ENCODE results near the gene PRKN. TPM values are rescaled to one million over a fixed set of nuclear protein-coding genes. Genes with fewer than 3 reads are reported as not detected.

The PRKN gene
- total RNA-seq, 4 donors from 2014 or later = 5.5 to 17.9 (median 6.8) TPM

DNA sequence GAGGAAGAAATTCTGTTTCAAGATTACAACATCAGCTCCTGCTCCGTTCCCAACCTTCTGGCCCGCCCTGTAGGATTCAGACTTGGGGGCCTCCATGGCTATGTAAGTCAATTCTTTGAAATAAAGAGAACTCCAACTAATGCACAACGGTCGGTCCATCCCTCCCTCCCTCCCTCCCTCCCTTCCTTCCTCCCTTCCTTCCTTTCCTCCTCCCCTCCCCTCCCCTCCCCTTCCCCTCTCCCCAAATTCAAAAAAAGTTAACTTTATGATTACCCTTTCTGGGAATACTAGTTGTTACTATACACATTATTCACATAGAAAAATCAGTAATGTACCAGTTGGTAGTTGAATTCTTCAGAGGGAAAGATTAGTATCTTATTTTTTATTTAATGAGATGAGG is 1274.0 kb downstream of the PRKN start:
- TF ChIP-seq POLR2A (IDR thresholded peaks at IDR 0.05) = no peak
- TF ChIP-seq, protein P1, sequence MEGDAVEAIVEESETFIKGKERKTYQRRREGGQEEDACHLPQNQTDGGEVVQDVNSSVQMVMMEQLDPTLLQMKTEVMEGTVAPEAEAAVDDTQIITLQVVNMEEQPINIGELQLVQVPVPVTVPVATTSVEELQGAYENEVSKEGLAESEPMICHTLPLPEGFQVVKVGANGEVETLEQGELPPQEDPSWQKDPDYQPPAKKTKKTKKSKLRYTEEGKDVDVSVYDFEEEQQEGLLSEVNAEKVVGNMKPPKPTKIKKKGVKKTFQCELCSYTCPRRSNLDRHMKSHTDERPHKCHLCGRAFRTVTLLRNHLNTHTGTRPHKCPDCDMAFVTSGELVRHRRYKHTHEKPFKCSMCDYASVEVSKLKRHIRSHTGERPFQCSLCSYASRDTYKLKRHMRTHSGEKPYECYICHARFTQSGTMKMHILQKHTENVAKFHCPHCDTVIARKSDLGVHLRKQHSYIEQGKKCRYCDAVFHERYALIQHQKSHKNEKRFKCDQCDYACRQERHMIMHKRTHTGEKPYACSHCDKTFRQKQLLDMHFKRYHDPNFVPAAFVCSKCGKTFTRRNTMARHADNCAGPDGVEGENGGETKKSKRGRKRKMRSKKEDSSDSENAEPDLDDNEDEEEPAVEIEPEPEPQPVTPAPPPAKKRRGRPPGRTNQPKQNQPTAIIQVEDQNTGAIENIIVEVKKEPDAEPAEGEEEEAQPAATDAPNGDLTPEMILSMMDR (IDR thresholded peaks at IDR 0.05) = no peak
- no peak for TF ChIP-seq EP300 (IDR thresholded peaks at IDR 0.05)
- Histone ChIP-seq H3K4me1 (no peaks in the 10 kb centered on the region), H3K27ac (no peak overlapping the region), H3K36me3 (no peaks in the 10 kb centered on the region), H3K9me3 (no peaks in the 10 kb centered on the region), H3K4me3 (no peak overlapping the region), H3K27me3 (no peaks in the 10 kb centered on the region)
- no peak for DNase-seq (ENCODE audit: low spot score in 2 of 2)
- 78 to 79% methylated on average over 4 of the region's 4 CpGs for WGBS, 2 donors

DNA sequence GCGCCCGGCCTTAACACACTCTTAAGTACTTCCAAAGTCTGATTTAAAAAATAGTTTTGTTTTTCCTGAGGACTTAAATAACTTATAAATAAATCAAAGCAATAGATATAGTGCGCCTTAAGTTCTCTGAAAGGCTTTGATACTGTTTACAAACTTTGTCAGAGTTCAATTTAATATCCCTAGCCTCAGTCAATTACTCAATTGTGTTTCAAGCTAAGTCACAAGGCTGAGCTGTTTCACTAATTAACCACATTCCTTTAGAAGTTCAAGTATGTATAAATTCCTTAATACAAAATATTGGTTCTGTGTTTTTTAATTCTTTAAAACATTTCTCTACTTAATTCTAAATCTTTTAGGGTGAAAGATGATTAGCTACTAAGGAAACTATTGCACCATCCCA is 1275.3 kb downstream of the PRKN start:
- no peaks in the 10 kb centered on the region for H3K9me3 ChIP-seq
- H3K36me3 ChIP-seq = no peaks in the 10 kb centered on the region
- H3K4me1 ChIP-seq = no peaks in the 10 kb centered on the region
- WGBS, 2 donors = 88 to 90% methylated on average over 3 of the region's 3 CpGs
- DNase-seq (ENCODE audit: low spot score in 2 of 2) = no peak
- H3K4me3 ChIP-seq = no peak overlapping the region
- no peak overlapping the region for H3K27ac ChIP-seq
- TF ChIP-seq POLR2A (IDR thresholded peaks at IDR 0.05) (no peak), EP300 (IDR thresholded peaks at IDR 0.05) (no peak)
- TF ChIP-seq, protein P1 (IDR thresholded peaks at IDR 0.05) = no peak
- H3K27me3 ChIP-seq = no peaks in the 10 kb centered on the region

DNA sequence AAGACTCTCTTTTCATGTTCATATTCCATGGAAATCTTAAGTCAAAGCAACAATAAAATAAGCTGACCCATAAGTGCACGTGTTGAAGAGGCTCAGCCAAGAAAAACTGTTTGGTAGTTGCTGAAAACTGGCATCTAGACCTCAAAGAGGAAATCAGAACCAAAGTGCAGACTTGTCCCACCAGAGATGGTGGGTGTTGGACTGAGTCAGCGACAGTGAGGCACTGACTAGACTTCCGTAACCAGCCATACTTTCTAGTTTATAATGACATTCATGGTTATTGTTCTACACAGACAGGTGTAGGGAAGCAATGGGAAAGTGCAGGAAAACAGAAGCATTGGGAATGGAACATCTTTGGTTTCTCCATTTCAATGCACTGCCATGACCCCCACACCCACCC is 1278.0 kb downstream of the PRKN start:
- H3K4me3 ChIP-seq = no peak overlapping the region
- no peak for DNase-seq (ENCODE audit: low spot score in 2 of 2)
- peaks cover 0 to 11% (median 0%) of the 10 kb centered on the region in 4 donors for H3K4me1 ChIP-seq
- H3K36me3 ChIP-seq = no peaks in the 10 kb centered on the region
- 63 to 65% methylated on average over 3 of the region's 3 CpGs for WGBS, 2 donors
- TF ChIP-seq, protein P1 (IDR thresholded peaks at IDR 0.05) = no peak
- no peak for TF ChIP-seq EP300 (IDR thresholded peaks at IDR 0.05)
- no peaks in the 10 kb centered on the region for H3K9me3 ChIP-seq
- H3K27ac ChIP-seq = no peak overlapping the region
- H3K27me3 ChIP-seq = no peaks in the 10 kb centered on the region

DNA sequence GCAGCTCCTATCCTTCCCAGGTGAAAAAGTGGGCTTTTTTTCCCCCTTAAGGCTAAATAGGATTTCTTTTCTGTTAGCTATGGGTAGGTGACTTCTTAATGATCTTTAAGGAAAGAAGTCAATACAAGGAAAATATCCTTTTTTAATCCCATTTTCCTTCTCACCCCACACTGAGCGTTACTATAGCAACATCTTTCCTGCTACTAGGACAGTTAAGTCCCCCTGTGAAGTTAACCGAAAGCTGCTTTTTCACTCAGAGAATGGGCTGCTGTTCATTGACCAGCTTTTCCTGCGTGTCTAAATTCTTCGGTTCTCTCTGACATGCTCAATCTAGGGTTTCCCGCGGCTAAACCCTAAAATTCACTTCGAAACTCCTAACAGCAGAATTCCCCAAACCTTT is 1280.6 kb downstream of the PRKN start:
- DNase-seq (ENCODE audit: low spot score in 2 of 2) = no peak

DNA sequence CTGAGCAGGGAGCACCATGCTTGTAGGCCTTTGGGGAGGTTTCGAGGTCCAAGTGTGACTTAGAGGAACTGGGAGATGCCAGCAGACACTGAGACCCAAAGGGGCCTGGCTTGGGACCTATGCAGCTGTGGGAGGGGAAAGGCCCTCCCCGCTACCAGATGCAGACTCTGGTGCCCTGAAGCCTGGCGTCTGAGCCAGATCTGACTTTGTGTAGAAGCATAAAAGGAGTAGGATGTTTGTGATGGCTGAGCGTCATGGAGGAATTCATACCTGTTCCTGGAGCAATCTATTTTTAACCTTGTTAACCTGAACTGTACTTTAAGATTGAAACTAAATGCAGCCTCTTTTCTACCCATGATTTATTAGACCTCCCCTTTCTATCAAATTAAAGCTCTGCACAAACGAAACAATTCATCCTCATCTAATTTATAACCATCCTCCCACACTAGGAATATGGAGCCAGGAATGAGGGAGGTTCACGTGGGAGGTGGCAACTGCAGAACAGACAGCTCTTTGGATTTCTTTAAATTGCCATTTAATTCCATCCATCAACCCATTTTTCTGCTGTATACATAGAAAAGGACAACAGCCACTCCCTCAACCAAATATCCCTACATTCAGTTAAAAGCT is 1281.2 kb downstream of the PRKN start:
- WGBS, 2 donors = 63 to 72% methylated on average over 6 of the region's 6 CpGs
- no peak overlapping the region for H3K4me3 ChIP-seq

More for the DNA sequence above, 1280.6 kb downstream of the PRKN start:
- no peak for TF ChIP-seq EP300 (IDR thresholded peaks at IDR 0.05)
- TF ChIP-seq, protein P1 (IDR thresholded peaks at IDR 0.05) = no peak
- TF ChIP-seq POLR2A (IDR thresholded peaks at IDR 0.05) = no peak
- H3K36me3 ChIP-seq = no peaks in the 10 kb centered on the region
- 90% methylated on average over 7 of the region's 7 CpGs for WGBS, 2 donors
- no peaks in the 10 kb centered on the region for H3K9me3 ChIP-seq
- H3K27ac ChIP-seq = no peak overlapping the region
- no peaks in the 10 kb centered on the region for H3K27me3 ChIP-seq
- no peak overlapping the region for H3K4me3 ChIP-seq
- H3K4me1 ChIP-seq = peaks cover 0 to 18% (median 0%) of the 10 kb centered on the region in 4 donors

More for the DNA sequence above, 1281.2 kb downstream of the PRKN start:
- DNase-seq (ENCODE audit: low spot score in 2 of 2) = no peak
- Histone ChIP-seq H3K9me3 (no peaks in the 10 kb centered on the region), H3K27ac (peak overlapping the region in 2 of 4 donors; percentile 16 to 57), H3K36me3 (no peaks in the 10 kb centered on the region), H3K27me3 (no peaks in the 10 kb centered on the region), H3K4me1 (peaks cover 0 to 18% (median 0%) of the 10 kb centered on the region in 4 donors)
- TF ChIP-seq, protein P1 (IDR thresholded peaks at IDR 0.05) = no peak
- TF ChIP-seq EP300 (IDR thresholded peaks at IDR 0.05) (no peak), POLR2A (IDR thresholded peaks at IDR 0.05) (no peak)

All from tibial nerve (tissue), 4 donors.